22Rv1 (cell line): ENCODE results near the gene CFAP57.

ENCODE experiments used
- CTCF ChIP-seq: fragments of 450-650 bp; IDR thresholded peaks from 2 replicates; pipeline ENCODE4 v1.5.1; 2017; ENCODE audit warnings: mild to moderate bottlenecking
- ZFX ChIP-seq: fragments of 450-650 bp; IDR thresholded peaks from 2 replicates; pipeline ENCODE4 v1.6.1; 2017; ENCODE audit warnings: antibody characterized with exemption, borderline replicate concordance

- peak; percentile 84 for TF ChIP-seq CTCF
- TF ChIP-seq ZFX, result no peak
Measured at GRCh38 chr1:43285269-43285990, 113.3 kb downstream of the CFAP57 start, which contains the start of gene C1orf210.
